T-cell (primary cell): ENCODE data around the gene COPE. TPM values are rescaled to one million over a fixed set of nuclear protein-coding genes. Genes with fewer than 3 reads are reported as not detected.

Experiments used
- ATAC-seq, 4 experiments: fragments of 200-7000 bp in 3 of 4; fragments of 150-1000 bp in 1 of 4; cut with Tn5 transposase; replicated peaks in 1 of 4; 1 replicate in 3 of 4; 2 replicates in 1 of 4; pipeline ENCODE4 v1.10.0; 2021; ENCODE audit warnings: moderate library complexity in 3 of 4, mild to moderate bottlenecking in 2 of 4, moderate number of reproducible peaks in 1 of 4
- CTCF ChIA-PET, 2 donors: fragments of 300-600 bp; sonication (Branson Sonifier 250); formaldehyde crosslinking; loops; one replicate each; lab custom pipeline; 2022; ENCODE audit warnings: antibody characterized with exemption in 2 of 2; lab: Charles Lee
- POLR2A ChIA-PET, 2 donors: fragments of 300-600 bp; sonication (Branson Sonifier 250); formaldehyde crosslinking; loops; one replicate each; lab custom pipeline; 2022; ENCODE audit warnings: antibody characterized with exemption in 2 of 2; lab: Charles Lee
- DNase-seq, 35 experiments: peaks; one replicate each; pipeline versions ENCODE4 v3.0.0 to v3.0.0-alpha.2; 2013 to 2023
- H3K27ac ChIP-seq: one replicate; pipeline ENCODE4 v1.5.1; 2013; ENCODE audit warnings: low read length
- H3K27me3 ChIP-seq, 2 experiments: replicated peaks in 1 of 2; 1 replicate in 1 of 2; 2 replicates in 1 of 2; pipeline versions ENCODE4 v1.6.1 to v1.7.0; 2013; ENCODE audit warnings: low read length in 1 of 2, mixed read lengths in 1 of 2; ENCODE audit not compliant: control insufficient read depth in 2 of 2, insufficient read depth in 2 of 2; ENCODE audit errors: extremely low read depth in 1 of 2
- H3K36me3 ChIP-seq, 2 donors: 1 replicate in 1 of 2; 2 replicates in 1 of 2; pipeline versions ENCODE4 v1.6.1 to v1.7.0; 2013; ENCODE audit warnings: low read length in 1 of 2; ENCODE audit not compliant: control insufficient read depth in 2 of 2, insufficient read depth in 1 of 2; ENCODE audit errors: extremely low read depth in 1 of 2
- H3K4me1 ChIP-seq, 2 experiments: 1 replicate in 1 of 2; 2 replicates in 1 of 2; pipeline versions ENCODE4 v1.6.1 to v1.7.0; 2013; ENCODE audit warnings: low read length in 2 of 2, mixed read lengths in 1 of 2; ENCODE audit not compliant: insufficient read depth in 2 of 2, control insufficient read depth in 1 of 2; ENCODE audit errors: extremely low read depth in 1 of 2
- H3K4me3 ChIP-seq, 2 donors: 1 replicate in 1 of 2; 2 replicates in 1 of 2; pipeline versions ENCODE4 v1.5.1 to v1.7.0; 2013; ENCODE audit warnings: mild to moderate bottlenecking in 2 of 2, low read length in 1 of 2, moderate library complexity in 1 of 2; ENCODE audit not compliant: control insufficient read depth in 1 of 2; ENCODE audit errors: extremely low read depth in 1 of 2
- H3K9me3 ChIP-seq: 2 replicates; pipeline ENCODE4 v1.7.0; 2013
- H3K27ac Mint-ChIP-seq, 2 donors: one replicate each; pipeline ENCODE4 v1.8.0; 2020 to 2021; ENCODE audit warnings: mild to moderate bottlenecking in 2 of 2, mixed read lengths in 2 of 2
- H3K27me3 Mint-ChIP-seq, 2 donors: one replicate each; pipeline ENCODE4 v1.8.0; 2021 to 2022; ENCODE audit warnings: mixed read lengths in 2 of 2
- H3K36me3 Mint-ChIP-seq: one replicate; pipeline ENCODE4 v1.8.0; 2021; ENCODE audit warnings: mixed read lengths
- H3K4me1 Mint-ChIP-seq, 3 donors: one replicate each; pipeline ENCODE4 v1.8.0; 2020 to 2022; ENCODE audit warnings: mixed read lengths in 3 of 3, mild to moderate bottlenecking in 1 of 3
- H3K4me3 Mint-ChIP-seq, 3 donors: one replicate each; pipeline ENCODE4 v1.8.0; 2020 to 2022; ENCODE audit warnings: mild to moderate bottlenecking in 3 of 3, mixed read lengths in 3 of 3, moderate library complexity in 3 of 3
- H3K9me3 Mint-ChIP-seq, 3 donors: one replicate each; pipeline ENCODE4 v1.8.0; 2020 to 2022; ENCODE audit warnings: mixed read lengths in 3 of 3
- WGBS: methylation state at CpG from one replicate; pipeline ENCODE4 v1.1.5; 2013; ENCODE audit warnings: missing lambda C conversion rate; ENCODE audit not compliant: insufficient coverage; 5-methylcytosine and 5-hydroxymethylcytosine counted together
- total RNA-seq, 35 experiments: library from RNA in 6 of 35; stranded (reverse) in 6 of 35; fragments of 120-200 nt in 1 of 35; gene quantifications; one replicate each; pipeline versions ENCODE4 v1.2.1 to v1.2.4 and lab custom pipeline; 2013 to 2026

Gene COPE
- total RNA-seq, 5 donors from 2014 or later (not counting 1 experiment from before 2014, with no cell fraction given): 148 to 222 (median 189) TPM

DNA sequence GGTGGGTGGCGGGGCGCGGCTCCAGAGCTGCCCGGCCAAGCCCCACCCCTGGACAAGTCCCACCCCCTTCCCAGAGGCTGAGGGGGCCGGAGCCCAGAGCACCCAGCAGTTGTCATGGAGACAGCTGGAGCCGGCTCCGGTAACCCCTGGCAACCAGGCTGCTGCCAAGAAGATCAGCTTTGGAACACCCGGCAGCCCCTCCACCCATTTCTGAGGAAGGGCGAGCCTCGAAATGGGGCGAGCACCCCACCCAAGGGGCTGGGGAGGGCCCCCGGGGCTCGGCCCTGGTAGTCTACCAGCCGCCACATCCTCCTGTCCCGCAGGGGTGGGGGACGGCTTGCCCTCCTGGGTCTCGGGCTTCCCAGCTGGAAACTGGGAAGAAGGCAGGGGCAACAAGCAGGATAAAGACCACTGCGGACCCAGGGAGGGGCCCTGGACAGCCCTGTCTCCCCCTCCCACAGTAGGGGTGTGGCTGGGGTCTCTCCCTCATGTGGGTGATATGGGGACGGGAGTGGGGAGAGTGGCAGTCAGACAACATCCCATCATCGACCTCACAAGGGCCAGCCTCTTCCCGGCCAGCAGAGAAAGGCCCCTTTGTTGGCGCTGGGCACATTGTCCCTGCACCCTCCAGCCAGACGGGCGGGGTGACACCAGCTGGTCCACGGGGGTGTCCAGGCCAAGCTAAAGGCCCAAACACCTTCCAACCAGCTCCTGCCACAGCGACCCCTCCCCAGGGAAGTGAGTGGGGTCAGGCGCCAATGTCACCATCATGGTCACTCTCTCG is 24.7 kb downstream of the COPE start:
- Mint-ChIP-seq H3K4me3 (peak overlapping the region in 1 of 3 donors; percentile 29), H3K27me3 (peaks cover 27 to 42% of the 10 kb centered on the region in 2 donors), H3K4me1 (peaks cover 5 to 14% (median 12%) of the 10 kb centered on the region in 3 donors), H3K9me3 (no peaks in the 10 kb centered on the region), H3K36me3 (no peaks in the 10 kb centered on the region), H3K27ac (no peak overlapping the region)
- WGBS: 17% methylated on average over 18 of the region's 28 CpGs
- Histone ChIP-seq H3K27ac (no peak overlapping the region), H3K27me3 (peaks cover 0 to 52% of the 10 kb centered on the region in 2 experiments), H3K4me1 (peaks cover 0 to 14% of the 10 kb centered on the region in 2 experiments), H3K36me3 (peaks cover 0 to 7% of the 10 kb centered on the region in 2 donors), H3K9me3 (no peaks in the 10 kb centered on the region), H3K4me3 (no peak overlapping the region)
- no peak for ATAC-seq
- no peak for DNase-seq
- ChIA-PET POLR2A (no interaction called here), CTCF (no interaction called here)

DNA sequence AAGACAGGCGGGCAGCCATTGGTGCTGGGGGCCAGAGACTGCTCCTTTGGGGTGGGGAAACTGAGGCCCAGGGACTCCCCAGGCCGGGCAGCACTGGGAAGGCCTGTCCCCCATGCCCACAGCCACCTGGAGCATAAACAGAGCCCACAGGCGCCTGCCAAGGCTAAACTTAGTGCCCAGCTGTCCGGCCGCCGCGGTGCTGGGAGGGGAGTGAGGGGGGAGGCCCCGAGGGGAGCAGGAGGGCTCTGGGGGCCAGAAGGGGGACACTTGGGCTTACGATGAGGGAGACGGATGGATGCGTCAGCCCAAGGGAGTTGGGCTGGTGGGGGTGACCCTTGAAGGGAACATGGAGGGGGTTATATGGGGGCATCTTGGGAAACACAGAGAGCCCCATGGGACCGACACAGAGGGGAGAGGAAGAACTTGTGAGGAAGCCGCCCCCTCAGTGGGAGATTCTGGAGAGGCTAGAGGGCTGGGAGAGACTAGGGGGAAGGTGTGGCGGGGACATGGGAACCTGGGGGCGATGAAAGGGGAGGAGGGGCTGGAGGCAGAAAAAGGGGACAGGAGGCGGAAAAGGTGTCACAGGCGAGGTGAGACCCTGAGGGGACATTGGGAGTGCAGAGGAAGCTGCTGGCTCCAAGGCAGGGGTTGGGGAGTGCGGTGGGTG is 25.5 kb downstream of the COPE start:
- ChIA-PET CTCF (no interaction called here), POLR2A (no interaction called here)
- H3K27me3 ChIP-seq: peaks cover 0 to 48% of the 10 kb centered on the region in 2 experiments
- H3K9me3 Mint-ChIP-seq: no peaks in the 10 kb centered on the region
- no peaks in the 10 kb centered on the region for H3K36me3 Mint-ChIP-seq
- ATAC-seq (no peak), DNase-seq (no peak)
- peaks cover 27 to 42% of the 10 kb centered on the region in 2 donors for H3K27me3 Mint-ChIP-seq
- H3K4me1 ChIP-seq: peaks cover 0 to 14% of the 10 kb centered on the region in 2 experiments
- peaks cover 0 to under 1% of the 10 kb centered on the region in 2 donors for H3K36me3 ChIP-seq
- no peak overlapping the region for H3K4me3 Mint-ChIP-seq
- no peak overlapping the region for H3K4me3 ChIP-seq
- H3K4me1 Mint-ChIP-seq: peaks cover 5 to 14% (median 12%) of the 10 kb centered on the region in 3 donors
- H3K27ac ChIP-seq: no peak overlapping the region
- H3K9me3 ChIP-seq: no peaks in the 10 kb centered on the region
- WGBS: 63% methylated on average over 7 of the region's 18 CpGs
- no peak overlapping the region for H3K27ac Mint-ChIP-seq

DNA sequence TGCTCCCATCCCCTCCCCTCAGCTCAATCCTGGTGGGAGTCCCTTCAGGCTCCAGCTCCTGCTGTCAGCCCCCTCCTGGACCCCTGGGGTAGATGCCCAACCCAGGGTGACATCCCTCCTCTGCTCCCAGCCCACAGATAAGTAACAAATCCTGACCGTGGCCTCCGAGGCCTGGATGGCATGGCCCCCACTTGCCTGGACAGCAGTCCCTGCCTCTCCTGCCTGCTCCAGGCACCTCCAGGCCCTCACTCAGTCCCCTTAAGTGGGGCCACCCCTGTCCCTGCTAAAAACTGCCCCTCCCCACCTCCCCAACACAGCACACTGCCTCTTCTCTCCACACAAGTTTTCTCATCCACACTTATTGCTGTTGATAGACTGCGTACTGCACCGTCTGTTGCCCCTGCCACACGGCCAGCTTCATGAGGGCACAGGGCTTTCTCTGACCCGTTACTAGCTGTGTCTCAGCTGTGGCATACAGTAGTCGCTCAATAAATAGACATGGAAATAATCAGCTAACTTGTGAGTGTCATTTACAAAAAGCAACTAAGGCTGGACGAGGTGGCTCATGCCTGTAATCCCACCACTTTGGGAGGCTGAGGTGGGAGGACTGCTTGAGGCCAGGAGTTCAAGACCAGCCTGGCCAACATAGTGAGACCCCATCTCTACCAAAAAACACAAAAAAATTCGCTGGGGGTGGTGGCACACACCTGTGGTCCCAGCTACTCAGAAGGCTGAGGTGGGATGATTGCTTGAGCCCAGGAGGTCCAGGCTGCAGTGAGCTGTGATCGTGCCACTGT is 29.0 kb downstream of the COPE start:
- H3K9me3 Mint-ChIP-seq: no peaks in the 10 kb centered on the region
- Histone ChIP-seq H3K4me3 (no peak overlapping the region), H3K36me3 (no peaks in the 10 kb centered on the region), H3K27ac (no peak overlapping the region), H3K9me3 (no peaks in the 10 kb centered on the region), H3K4me1 (peaks cover 0 to 6% of the 10 kb centered on the region in 2 experiments), H3K27me3 (peaks cover 0 to 39% of the 10 kb centered on the region in 2 experiments)
- H3K27ac Mint-ChIP-seq: no peak overlapping the region
- peaks cover 20 to 29% of the 10 kb centered on the region in 2 donors for H3K27me3 Mint-ChIP-seq
- WGBS: 82% methylated on average over 6 of the region's 10 CpGs
- H3K4me1 Mint-ChIP-seq: no peaks in the 10 kb centered on the region
- H3K36me3 Mint-ChIP-seq: no peaks in the 10 kb centered on the region
- ChIA-PET CTCF (interaction anchor here in 1 of 2 donors (0.6 kb wide), 1 partner anchor 30 kb away, joined by 3 read pairs; no protein-coding TSS in a partner anchor), POLR2A (interaction anchor here in 1 of 2 donors (0.6 kb wide), 1 partner anchor 999 kb away, joined by 3 read pairs; no protein-coding TSS in a partner anchor)
- ATAC-seq (no peak), DNase-seq (no peak)
- H3K4me3 Mint-ChIP-seq: no peak overlapping the region

- DNase-seq (no peak), ATAC-seq (no peak)
- ChIA-PET CTCF (no interaction called here), POLR2A (no interaction called here)
- no peak overlapping the region for H3K27ac ChIP-seq
- H3K4me3 ChIP-seq: no peak overlapping the region
- 70% methylated on average over 2 of the region's 4 CpGs for WGBS
- no peaks in the 10 kb centered on the region for H3K36me3 Mint-ChIP-seq
- peaks cover 0 to 20% of the 10 kb centered on the region in 2 experiments for H3K27me3 ChIP-seq
- no peak overlapping the region for H3K4me3 Mint-ChIP-seq
- no peaks in the 10 kb centered on the region for H3K9me3 Mint-ChIP-seq
- H3K4me1 ChIP-seq: peaks cover 0 to 4% of the 10 kb centered on the region in 2 experiments
- H3K27ac Mint-ChIP-seq: no peak overlapping the region
- H3K36me3 ChIP-seq: no peaks in the 10 kb centered on the region
- H3K9me3 ChIP-seq: no peaks in the 10 kb centered on the region
- H3K27me3 Mint-ChIP-seq: peaks cover 9 to 12% of the 10 kb centered on the region in 2 donors
- no peaks in the 10 kb centered on the region for H3K4me1 Mint-ChIP-seq
These were observed 32.2 kb downstream of the COPE start for GRCh38 chr19:18886972-18887371.

GRCh38 chr19:18883526-18884304 is 35.5 kb downstream of the COPE start:
- peaks cover 0 to 4% of the 10 kb centered on the region in 2 experiments for H3K4me1 ChIP-seq
- Mint-ChIP-seq H3K9me3 (no peaks in the 10 kb centered on the region), H3K4me1 (no peaks in the 10 kb centered on the region), H3K4me3 (no peak overlapping the region), H3K36me3 (no peaks in the 10 kb centered on the region), H3K27ac (no peak overlapping the region), H3K27me3 (peaks cover 5 to 6% of the 10 kb centered on the region in 2 donors)
- H3K36me3 ChIP-seq: no peaks in the 10 kb centered on the region
- no peak overlapping the region for H3K4me3 ChIP-seq
- DNase-seq (no peak), ATAC-seq (no peak)
- POLR2A ChIA-PET: no interaction called here
- no peak overlapping the region for H3K27ac ChIP-seq
- 86% methylated on average over 27 of the region's 30 CpGs for WGBS
- peaks cover 0 to 8% of the 10 kb centered on the region in 2 experiments for H3K27me3 ChIP-seq
- no peaks in the 10 kb centered on the region for H3K9me3 ChIP-seq
- CTCF ChIA-PET: no interaction called here
